MM.1S (cell line): Measurements from ENCODE around the gene USP25.

Source experiments
- EZH2 ChIP-seq: fragments of 300-600 bp; sonication (generic); optimal IDR thresholded peaks from 2 replicates; pipeline ENCODE3; 2017; ENCODE audit warnings: low read depth, mild to moderate bottlenecking, antibody characterized with exemption, low read length, mixed read lengths
- EZH2phosphoT487 ChIP-seq: fragments of 300-600 bp; sonication (generic); IDR thresholded peaks from 2 replicates; pipeline ENCODE4 v1.6.1; 2018; ENCODE audit warnings: antibody characterized with exemption, low read length

DNA sequence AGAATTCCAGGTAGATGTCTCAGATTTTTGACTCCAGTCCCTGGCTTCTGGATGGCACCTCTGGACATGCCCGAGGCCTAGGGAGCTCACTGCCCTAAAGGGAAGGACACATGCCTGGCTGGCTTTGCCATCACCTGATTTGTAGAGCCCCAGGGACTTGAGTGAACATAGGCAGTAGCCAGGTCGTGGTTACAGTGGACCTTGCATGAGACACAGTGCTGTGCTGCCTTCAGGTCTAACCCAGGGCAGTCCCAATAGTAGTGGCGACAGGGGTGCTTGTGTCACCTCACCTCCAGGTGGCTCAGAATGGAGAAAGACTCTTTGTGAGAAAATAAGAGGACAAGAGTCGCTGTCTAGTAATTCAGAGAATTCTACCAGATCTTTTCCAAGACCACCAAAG lies 166.7 kb downstream of the USP25 start:
- TF ChIP-seq EZH2 (no peak), EZH2phosphoT487 (no peak)
